Activated naive CD4-positive, alpha-beta T cell treated with anti-CD3 and anti-CD28 coated beads, Interleukin-2, amount 10 ng/mL, durations not matched to agents 7 days and 5 days (primary cell): ENCODE results near the gene CPSF4L.

Source experiments
- CTCF ChIA-PET: fragments of 350-600 bp; sonication (Branson Sonifier 250); formaldehyde crosslinking; loops from one replicate; lab custom pipeline; 2021; ENCODE audit warnings: antibody characterized with exemption; lab: Charles Lee
- DNase-seq: peaks from one replicate; pipeline ENCODE4 v3.0.0-alpha.2; 2020
- H3K27ac Mint-ChIP-seq: one replicate; pipeline ENCODE4 v1.8.0; 2021; ENCODE audit warnings: mild to moderate bottlenecking, moderate library complexity, mixed read lengths
- H3K27me3 Mint-ChIP-seq: one replicate; pipeline ENCODE4 v1.8.0; 2021; ENCODE audit warnings: mild to moderate bottlenecking, mixed read lengths
- H3K36me3 Mint-ChIP-seq: one replicate; pipeline ENCODE4 v1.8.0; 2021; ENCODE audit warnings: mixed read lengths
- H3K4me1 Mint-ChIP-seq: one replicate; pipeline ENCODE4 v1.8.0; 2021; ENCODE audit warnings: mixed read lengths
- H3K4me3 Mint-ChIP-seq: one replicate; pipeline ENCODE4 v1.8.0; 2021; ENCODE audit warnings: mild to moderate bottlenecking, moderate library complexity, mixed read lengths
- H3K9me3 Mint-ChIP-seq: one replicate; pipeline ENCODE4 v1.8.0; 2021; ENCODE audit warnings: mixed read lengths

Gene CPSF4L

DNA sequence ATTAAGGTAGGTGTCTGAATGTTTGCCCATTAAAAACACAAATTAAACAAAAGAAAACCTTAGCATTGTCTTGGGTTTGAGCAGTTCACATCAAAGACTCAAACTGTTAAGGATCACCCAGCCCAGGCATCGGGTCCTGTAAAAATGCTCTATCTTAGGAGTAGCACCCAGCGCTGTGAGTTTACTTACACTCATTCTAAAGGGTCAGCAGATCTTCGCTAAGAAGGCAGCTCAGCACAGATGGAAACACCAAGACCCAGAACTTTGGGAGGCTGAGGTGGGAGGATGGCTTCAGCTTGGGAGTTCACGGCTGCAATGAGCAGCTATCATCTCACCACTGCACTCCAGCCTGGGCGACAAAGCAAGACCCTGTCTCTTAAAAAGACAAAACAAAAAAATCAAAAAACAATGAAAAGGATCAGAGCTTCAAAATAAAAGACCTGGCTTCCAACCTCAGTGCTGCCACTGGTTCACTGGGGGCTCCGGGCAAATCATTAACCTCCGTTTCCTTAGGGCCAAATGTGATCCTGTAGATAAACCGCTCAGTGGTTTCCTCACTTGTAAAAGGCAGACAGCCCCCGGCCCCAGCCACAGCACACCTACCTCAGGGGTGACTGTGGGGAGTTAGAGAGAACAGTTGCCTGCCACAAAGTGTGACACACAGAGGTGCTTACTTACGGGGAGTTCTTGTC lies 57.7 kb downstream of the CPSF4L start:
- Mint-ChIP-seq H3K9me3 (no peaks in the 10 kb centered on the region), H3K27ac (peak overlapping the region; percentile 75), H3K4me1 (peaks cover 27% of the 10 kb centered on the region), H3K27me3 (no peaks in the 10 kb centered on the region), H3K4me3 (no peak overlapping the region), H3K36me3 (peaks cover 80% of the 10 kb centered on the region)
- peak; percentile 45 for DNase-seq
- CTCF ChIA-PET, result interaction anchor here (1.0 to 1.6 kb wide), 2 partner anchors 12 to 14 kb away, joined by 3 read pairs; no protein-coding TSS in a partner anchor

DNA sequence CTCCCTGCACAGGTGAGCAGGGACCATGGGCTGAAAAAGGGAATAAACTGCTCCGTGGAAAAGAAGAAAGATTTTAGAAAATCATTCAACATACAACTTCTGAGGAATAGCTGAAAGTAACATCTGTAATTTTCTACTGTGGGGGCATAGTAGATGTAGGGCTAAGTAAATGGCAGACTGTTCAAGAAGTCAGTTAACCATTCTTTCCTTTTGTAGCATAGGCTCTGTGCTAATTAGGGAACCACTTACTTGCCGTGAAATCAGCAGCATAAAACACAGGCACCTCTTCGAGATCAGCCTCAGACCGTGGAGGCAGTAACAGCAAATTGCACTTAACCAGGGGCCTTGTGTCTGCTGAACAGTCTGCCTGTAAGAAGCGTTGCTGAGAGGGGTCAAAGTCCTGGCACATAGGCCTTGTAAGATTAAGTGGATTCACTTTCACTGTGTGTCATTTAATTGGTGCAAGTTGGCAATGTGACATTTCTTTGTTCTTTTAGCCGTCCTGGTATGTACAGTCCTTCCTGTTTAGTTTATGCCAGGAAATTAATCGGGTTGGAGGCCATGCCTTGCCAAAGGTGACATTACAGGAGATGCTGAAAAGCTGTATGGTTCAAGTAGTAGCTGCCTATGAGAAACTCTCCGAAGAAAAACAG lies 58.4 kb downstream of the CPSF4L start:
- Mint-ChIP-seq H3K4me3 (no peak overlapping the region), H3K36me3 (peaks cover 79% of the 10 kb centered on the region), H3K27me3 (no peaks in the 10 kb centered on the region), H3K9me3 (no peaks in the 10 kb centered on the region), H3K27ac (peak overlapping the region; percentile 75), H3K4me1 (peaks cover 27% of the 10 kb centered on the region)
- CTCF ChIA-PET, result interaction anchor here (1.0 to 1.6 kb wide), 2 partner anchors 12 to 13 kb away, joined by 3 read pairs; no protein-coding TSS in a partner anchor
- no peak for DNase-seq

DNA sequence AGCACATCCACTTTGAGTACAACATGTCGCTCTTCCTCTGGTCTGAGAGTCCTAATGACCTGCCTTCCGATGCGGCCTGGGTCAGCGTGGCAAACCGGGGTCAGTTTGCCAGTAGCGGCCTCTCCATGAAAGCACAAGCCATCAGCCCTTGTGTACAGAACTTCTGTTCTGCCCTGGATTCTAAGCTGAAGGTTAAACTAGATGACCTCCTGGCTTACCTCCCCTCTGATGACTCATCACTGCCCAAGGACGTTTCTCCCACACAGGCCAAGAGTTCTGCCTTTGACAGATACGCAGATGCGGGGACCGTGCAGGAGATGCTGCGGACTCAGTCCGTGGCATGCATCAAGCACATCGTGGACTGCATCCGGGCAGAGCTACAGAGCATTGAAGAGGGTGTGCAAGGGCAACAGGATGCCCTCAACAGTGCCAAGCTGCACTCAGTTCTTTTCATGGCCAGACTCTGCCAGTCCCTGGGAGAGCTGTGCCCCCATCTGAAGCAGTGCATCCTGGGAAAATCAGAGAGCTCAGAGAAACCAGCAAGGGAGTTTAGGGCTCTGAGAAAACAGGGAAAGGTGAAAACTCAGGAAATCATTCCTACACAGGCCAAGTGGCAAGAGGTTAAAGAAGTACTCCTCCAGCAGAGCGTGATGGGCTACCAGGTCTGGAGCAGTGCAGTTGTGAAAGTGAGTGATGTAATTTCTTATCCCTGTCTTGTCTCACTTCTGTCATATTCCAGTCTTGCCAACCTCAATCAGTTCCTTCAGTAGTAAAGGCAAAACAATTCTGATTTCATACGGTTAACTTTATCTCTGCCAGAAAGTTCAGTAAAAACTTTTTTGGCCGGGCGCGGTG lies 60.2 kb downstream of the CPSF4L start:
- Mint-ChIP-seq H3K27me3 (no peaks in the 10 kb centered on the region), H3K4me3 (no peak overlapping the region), H3K9me3 (no peaks in the 10 kb centered on the region), H3K27ac (no peak overlapping the region), H3K36me3 (peaks cover 82% of the 10 kb centered on the region), H3K4me1 (peaks cover 27% of the 10 kb centered on the region)
- CTCF ChIA-PET, result interaction anchor here (1.1 to 1.4 kb wide), 3 partner anchors 10 to 644 kb away, joined by 3 to 6 read pairs (median 3); no protein-coding TSS in a partner anchor
- DNase-seq, result no peak

DNA sequence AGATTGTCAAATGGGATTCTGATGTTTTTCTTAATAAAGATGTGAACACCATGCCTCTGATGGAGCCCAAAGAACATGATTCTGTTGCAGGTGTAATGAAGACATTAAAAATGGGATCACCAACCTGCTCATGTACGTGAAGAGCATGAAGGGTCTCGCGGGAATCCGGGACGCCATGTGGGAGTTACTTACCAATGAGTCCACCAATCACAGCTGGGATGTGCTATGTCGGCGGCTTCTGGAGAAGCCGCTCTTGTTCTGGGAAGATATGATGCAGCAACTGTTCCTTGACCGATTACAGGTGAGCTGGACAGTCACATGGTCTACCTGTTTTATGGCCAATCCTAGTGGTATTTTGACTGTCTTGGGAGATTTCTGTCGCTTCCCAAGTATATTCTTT lies 61.2 kb downstream of the CPSF4L start:
- Mint-ChIP-seq H3K4me1 (peaks cover 34% of the 10 kb centered on the region), H3K27ac (no peak overlapping the region), H3K27me3 (no peaks in the 10 kb centered on the region), H3K9me3 (no peaks in the 10 kb centered on the region), H3K36me3 (peaks cover 76% of the 10 kb centered on the region), H3K4me3 (no peak overlapping the region)
- DNase-seq, result no peak
- CTCF ChIA-PET, result interaction anchor here (1.2 kb wide), 1 partner anchor 643 kb away, joined by 3 read pairs; no protein-coding TSS in a partner anchor

DNA sequence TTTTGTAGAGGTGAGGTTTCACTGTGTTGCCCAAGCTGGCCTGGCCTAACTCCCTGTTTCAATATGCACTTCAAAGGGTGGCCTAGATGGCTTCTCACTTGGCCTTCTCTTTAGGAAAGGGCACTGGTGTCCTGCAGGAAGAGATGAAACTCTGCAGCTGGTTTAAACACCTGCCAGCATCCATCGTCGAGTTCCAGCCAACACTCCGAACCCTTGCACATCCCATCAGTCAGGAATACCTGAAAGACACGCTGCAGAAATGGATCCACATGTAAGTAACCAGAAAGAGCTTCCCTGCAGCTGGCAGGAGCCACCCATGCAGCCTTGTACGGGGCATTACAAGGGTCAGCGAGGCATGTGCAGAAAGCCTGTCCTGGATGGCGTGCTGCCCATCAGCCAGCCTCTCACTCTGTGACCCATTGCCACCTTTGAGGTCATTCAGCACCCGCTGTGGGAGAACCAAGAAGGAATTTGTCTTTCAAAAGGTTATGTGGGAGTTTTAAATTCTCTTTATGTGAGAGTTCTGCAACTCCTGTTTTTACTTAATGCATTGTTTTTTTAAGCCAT lies 61.8 kb downstream of the CPSF4L start:
- CTCF ChIA-PET, result no interaction called here
- no peak overlapping the region for H3K27ac Mint-ChIP-seq
- peaks cover 73% of the 10 kb centered on the region for H3K36me3 Mint-ChIP-seq
- peaks cover 32% of the 10 kb centered on the region for H3K4me1 Mint-ChIP-seq
- no peaks in the 10 kb centered on the region for H3K27me3 Mint-ChIP-seq
- no peak overlapping the region for H3K4me3 Mint-ChIP-seq
- H3K9me3 Mint-ChIP-seq, result no peaks in the 10 kb centered on the region
- no peak for DNase-seq

DNA sequence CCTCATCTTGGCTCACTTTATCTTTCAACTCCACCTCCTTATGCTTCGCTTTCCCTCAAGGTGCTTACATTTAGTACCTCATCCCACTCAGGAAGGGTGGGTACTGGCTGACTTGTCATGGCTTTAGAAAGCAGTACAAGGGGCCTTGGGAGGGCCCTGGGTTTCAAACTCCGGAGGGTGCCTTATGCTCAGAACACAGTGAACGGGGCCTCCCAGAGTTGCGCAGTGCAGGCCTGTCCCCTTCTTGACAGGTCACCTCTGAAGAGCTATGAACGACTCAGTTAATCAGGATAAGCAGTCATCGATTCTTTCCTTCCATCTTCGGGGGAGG lies 62.8 kb downstream of the CPSF4L start:
- no peaks in the 10 kb centered on the region for H3K27me3 Mint-ChIP-seq
- H3K4me3 Mint-ChIP-seq, result no peak overlapping the region
- DNase-seq, result no peak
- CTCF ChIA-PET, result no interaction called here
- peaks cover 72% of the 10 kb centered on the region for H3K36me3 Mint-ChIP-seq
- H3K27ac Mint-ChIP-seq, result no peak overlapping the region
- H3K4me1 Mint-ChIP-seq, result peaks cover 30% of the 10 kb centered on the region
- no peaks in the 10 kb centered on the region for H3K9me3 Mint-ChIP-seq
